Measurements from ENCODE around the gene EEA1.

EEA1 gene

DNA sequence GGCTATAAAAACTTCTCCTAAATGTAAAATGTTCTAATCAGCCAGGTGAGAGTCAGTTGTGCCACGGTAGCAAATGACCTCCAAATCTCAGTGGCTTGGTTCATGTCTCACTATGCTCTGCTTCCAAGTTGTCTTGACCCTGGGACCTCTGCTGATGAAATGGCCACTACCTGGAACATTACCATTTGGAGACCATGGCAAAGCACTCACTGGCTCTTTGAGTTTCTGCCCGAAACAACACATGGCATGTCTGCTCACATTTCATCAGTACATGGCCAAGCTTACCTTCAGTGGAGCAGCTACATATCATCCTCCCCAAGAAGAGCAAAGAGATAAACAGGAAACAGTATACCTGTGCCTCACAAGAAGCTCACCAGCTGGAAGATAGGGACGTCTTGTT, 186.1 kb downstream of the EEA1 start:
- no peak for DNase-seq

DNA sequence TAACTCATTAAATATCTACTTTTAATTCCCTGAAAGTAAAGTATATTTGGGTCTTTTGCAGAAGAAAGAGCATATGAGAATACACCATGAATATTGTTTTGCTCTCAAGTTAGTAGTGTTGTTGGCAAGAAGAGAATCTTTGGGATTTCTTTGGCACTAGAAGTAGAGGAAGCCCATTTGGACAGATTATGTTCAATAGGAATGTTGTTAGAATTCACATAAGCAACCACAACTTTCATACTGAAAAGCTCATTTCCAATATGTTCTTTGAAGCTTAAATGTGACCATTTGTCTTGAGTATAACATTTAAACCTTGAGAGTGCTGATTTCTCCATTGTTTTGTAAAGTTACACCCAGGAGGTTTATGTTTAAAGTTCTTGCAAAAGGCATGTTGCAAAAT, 188.7 kb downstream of the EEA1 start:
- no peak for DNase-seq

DNA sequence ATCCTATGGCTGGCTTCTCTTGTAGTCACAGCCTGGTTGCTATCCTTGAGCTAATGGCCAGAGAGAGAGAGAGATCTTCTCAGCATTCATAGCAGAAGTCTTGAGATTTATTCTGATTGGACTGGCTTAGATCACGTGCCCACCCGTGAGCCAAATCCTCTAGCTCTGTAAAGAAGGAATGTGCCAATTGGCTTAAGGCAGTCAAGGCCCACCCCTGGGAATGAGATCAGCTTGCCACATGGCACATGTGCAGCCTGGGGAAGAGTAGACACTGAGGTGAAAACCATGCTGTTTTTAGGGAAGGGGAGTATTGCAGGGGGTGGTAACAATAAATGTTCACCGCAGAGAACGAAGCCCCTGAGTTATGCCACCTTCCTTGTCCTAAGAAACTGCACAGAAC, 190.0 kb downstream of the EEA1 start:
- no peak for DNase-seq

DNA sequence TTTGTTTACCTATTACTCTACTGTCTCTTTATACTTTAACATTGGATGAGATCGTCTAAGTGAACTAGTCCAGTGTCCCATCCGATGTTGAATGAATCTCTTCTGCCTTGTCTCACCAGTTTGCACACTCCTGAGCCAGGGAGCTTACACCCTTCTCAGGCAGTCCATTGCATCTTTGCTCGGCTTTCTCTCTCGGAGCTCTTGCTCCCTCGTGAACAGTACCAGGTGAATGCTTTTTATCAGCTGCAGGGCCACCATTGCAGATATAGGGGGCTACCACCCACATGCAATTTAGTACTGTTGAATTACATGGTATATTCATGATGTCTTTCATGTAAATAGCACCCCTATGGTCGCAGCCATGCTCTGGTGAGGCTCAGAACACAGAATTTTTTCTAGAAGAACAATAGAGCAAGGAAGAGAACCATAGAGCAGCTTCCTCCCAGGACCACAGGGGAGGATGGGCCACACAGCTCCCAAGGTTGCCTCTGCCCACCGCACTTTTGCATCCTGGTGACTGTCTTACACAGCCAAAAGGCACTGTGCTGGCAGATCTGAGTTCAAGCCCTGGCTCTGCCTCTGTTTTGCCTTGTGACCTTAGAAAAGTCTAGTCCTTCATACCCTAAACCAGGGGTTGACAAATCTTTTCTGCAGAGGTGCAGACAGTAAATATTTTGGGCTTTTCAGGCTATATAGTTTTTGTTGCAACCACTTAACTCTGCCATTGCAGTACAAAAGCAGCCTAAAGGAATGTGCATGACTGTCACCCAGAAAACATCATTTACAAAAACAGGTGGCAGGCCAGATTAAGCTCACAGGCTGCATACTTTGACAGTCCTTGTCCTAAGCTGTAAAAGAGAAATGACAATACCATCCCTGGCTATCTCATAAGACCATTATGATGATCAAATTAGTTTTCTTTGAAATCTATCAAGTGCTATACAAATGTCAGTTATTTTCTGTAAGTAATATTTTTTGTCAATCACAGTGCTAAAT, 190.9 kb downstream of the EEA1 start:
- DNase-seq, result no peak

DNA sequence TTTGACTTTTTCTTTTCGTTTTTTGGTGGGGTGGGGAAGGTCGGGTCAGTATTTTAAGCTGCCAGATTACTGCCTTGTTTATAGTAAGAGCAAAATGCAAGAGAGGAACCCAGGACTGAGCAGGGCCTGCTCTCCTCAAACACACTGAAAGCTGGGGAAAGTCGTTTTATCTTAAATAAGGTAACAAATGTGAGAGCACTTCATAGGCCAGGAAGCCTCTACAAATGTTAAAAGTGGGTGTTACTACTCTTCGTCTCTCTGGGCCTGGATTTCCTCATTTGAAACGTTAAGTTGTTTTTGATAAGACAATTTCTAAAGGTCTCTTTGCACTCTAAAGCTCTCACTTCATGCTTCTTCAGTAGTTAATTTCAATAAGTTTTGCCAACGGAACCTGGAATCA, 192.5 kb downstream of the EEA1 start:
- DNase-seq, result no peak

DNA sequence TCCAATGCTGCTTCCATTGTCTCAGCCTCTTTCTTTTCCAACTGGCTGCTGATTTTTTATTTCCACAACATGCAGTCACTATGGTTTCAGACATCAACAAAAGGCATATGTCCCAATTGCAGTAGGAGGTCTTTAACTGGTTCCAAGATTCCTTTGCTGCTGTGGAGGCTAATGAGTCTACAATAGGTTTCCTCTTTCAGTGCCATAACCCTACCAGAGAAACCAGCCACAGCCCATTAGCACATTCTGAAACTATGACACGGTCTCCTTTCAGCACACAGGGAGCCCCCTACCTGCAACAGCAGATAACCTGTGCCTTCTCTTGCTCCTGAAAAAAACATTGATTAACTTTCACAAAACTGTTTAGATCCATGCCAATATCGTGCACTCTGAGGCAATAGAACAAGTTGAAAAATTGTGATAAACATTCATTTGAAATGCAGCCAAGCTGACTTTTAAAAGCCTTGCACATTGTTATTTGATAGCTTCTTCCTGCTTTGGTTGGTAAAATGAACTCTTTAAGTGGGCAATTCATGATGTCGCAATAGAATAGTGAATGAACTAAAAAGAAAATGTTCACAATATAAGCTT, 193.9 kb downstream of the EEA1 start:
- no peak for DNase-seq

DNA sequence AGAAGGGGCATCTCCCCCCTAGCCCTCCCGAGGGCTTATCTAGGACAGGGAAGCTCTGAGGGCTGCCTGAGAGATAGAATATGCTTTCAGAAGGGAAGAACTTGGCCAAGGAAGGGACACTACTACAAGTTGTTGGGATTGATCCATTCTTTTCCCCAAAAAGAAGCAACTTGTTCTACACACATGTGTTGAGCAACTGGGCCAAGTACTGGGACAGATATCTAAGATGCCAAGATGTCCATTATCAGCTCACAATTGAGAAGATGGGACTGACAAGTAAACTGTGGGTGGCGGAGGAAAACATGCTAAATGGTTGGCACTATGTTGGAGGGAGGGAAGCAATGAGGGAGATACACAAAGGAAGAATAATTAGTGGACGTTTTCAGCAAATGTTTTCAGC, 195.4 kb downstream of the EEA1 start:
- DNase-seq, result no peak

DNA sequence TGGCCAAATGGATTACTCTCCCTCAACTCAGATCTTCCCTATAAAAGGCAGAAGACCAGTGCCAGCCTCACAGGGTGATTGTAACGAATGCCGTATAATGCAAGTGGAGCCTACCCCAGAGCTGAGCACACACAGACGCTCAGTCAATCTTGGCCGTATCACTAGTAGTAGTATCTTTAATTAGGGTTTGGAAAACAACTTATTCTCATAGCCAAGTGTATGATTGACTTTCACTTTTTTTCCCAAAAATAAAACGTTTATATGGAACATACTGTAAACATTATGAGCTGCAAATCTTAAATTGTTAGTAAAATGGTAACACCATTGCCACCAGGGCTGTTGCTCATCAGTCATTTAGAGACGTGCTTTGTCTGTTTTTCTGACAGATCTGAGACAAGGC, 195.9 kb downstream of the EEA1 start:
- no peak for DNase-seq

DNA sequence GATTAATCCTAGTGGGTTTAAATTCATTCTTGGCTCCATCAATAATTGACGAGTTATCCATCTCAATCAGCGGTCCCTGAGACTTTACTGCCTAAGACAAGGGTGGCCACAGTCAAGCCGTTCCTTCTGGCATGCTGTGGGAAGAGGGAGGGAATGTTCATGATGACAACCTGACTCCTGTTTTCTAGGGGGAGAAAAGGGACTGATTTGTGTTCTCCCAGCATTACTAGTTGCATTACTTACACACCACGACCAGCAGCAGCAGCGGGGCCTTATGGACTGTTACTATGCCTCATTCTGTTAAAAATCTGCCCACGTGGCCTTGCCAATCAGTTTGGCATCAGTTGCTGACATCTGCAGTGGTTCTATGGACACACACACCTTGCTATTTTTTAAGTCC, 196.4 kb downstream of the EEA1 start:
- no peak for DNase-seq

DNA sequence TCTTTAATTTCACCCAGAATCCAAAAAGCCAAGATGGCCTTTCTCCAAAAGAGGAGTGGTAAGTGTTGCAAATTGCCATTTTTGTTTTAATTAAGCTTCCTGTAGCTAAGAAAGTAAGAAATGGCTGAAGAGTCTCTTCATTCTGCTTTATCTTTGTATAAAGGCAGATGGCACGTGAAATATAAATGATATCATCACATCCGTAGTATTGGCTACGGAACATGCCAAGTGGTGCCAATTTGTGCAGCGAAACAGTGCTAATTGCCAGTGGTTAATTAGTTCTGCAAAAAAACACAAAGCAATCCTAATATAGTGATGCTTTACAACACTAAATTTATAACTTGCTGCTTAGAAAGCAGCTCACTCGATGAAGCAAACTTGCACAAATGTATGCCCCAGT, 196.9 kb downstream of the EEA1 start:
- DNase-seq, result no peak

DNA sequence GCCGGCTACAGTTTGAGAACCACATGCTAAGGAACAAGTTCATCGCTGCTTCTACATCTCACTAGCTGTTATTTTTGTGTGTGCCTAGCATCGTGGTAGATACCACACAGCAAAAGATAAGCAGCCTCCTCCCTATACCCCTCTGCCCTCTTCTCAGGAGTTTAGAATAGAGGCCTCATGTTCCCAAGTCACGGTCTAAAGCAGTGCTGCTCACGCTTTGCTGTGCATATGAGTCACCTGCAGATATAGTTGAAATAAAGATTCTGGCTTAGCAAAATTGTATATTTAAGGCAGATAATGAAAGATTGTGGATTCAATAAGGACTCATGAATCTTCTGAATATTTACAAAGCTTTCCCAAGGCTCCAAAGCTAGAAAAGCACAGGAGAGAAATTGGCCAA, 198.3 kb downstream of the EEA1 start:
- DNase-seq, result no peak

DNA sequence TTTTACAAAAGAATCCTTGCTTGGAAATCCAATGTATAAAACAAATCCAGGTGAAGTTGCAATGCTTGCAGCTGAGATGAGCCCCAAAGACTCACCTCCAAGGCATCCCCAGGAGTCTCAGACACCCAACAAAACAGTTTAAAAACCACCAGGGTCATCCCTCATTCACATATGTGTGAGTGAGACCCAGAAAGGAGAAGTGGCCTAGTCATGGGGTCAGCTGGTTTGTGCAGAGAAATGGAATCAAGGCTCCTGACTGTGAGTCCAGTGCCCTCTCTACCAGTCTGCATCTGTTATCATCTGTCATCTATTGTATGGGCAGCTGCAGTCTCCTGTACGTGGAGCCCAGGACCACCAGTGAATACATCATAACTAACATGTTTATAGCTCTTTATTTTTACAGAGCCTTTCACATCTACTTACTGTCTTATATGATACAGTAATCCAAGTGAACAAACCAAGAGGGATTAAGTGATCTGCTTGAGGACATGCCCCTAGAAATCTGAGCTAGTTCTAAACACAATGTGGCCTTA, 199.3 kb downstream of the EEA1 start:
- no peak for DNase-seq

DNA sequence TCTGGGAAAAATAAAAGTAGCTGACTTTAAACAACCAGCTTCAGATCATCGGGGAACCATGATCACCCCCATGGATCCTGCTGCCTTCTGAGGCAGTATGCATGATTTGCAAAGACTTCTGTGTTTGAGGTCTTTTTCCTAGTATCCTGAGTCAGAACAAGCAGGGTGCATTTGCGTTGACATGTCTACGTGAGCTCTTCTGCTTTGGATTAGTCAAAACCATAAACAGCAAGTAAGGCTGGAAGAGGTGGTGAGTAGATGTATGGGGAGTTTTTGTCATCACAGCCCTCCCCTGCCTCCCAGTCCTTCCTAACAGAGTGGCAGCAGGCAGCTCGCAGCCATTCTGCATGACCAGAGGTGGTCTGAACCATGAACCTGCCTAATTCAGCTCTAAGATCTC, 202.2 kb downstream of the EEA1 start:
- no peak for DNase-seq

DNA sequence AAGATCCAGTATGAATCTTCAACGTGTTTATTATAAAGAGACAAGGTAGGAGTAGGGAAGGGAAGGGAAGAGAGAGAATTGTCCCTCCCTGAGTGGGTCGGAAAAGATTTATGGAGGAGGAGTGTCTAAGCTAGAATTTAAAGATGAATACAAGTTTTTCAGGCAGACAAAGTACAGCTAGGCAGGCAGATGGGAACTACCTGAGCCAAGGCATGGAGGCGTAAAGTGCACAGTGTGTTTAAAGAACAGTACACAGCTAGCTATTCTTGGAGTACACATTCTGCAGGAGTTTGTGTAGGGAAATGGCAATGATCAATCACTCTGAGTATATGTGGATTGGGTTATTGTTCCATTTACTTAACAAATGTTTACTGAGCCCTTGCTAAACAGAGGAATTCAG, 206.2 kb downstream of the EEA1 start:
- DNase-seq, result no peak

DNA sequence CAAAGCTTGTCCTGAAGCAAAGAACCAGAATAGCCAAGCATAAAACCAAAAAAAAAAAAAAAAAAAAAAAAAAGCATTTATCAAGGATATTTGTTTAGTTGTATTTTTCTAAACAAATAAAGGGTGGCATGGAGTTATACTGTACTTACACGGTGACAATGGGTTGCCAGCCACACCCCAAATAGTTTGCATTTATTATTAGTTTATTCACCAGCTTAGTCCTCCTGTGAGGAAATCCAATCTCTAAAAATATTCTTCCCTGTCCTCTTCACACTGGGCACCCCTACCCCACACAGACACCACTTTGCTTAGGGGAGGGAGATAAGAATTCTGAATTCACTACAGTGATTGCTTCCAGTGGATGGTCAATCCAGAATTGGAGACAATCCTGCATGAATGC, 207.4 kb downstream of the EEA1 start:
- DNase-seq, result no peak

DNA sequence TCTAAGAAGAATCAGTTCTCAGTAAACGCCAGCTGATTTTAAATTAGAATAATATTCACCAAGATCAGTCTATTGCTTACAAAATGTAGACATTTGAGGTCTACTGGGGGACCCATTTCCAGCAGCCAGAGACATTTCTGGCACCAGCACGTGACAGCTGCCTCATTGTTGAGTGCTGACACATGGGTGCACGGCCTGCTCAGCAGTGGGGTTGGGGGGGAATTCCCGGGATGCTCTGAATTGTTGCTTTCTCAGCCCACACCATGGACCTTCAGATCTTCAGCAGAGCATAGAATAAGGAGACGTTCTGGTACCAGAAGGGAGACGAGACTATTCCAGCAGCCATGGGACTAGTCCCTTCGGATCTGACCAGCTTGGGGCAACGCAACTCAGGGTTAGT, 208.0 kb downstream of the EEA1 start:
- DNase-seq, result no peak

Data from NCI-H187 treated with DMSO at 0.1 percent for 48 hours (cell line).